ENCODE data around the gene HADHA.

DNA sequence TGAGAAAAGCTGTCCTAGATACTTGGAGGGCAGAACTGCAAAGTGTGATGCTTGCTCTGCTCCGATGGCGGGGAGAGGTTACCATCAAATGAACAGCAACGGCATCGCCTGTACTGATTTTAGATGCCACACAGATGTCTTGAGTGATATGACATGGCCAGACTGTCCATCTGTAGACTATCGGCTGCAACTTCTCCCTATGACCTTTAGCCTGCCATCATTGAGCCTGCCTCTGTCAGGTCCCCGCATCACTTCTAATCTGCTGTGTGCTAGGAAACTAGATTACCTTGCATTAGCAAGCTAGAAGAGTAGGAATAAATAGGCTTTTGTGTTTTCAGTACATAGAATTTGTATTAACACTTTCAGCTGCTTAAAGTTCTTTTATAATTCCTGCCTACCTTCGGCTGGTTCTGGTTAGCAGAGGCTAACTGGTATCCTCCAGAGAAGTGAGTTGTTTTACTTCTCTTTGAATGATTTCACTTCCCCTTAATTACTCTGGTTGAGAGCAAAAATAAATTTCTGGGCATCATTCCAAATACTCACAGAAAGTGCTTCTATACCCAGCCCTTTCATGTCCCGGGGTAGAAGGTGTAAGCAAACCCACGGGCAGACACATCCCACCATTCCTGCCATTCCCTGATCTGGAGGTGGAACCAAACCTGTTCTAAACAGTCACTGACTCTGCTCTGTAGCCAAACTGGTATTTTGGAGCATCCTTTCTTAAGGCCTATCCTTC is 47.6 kb downstream of the HADHA start:
- TF ChIP-seq POLR2A (IDR thresholded peaks at IDR 0.05; ENCODE audit: low read depth, low read length) (no peak), TAF1 (IDR thresholded peaks at IDR 0.05; ENCODE audit: low read depth, low read length) (no peak), POLR2AphosphoS5 (IDR thresholded peaks at IDR 0.05; ENCODE audit: low read depth, low read length) (no peak)

All from GM12891 (cell line).